Stimulated activated CD8-positive, alpha-beta memory T cell treated with anti-CD3 and anti-CD28 coated beads, Interleukin-12 subunit alpha, Interleukin-12 subunit beta, amount 100 ng/mL, for 4 hours (primary cell): ENCODE results near the gene CCP110.
"Not testable (repeated sequence)": the region's sequence is repeated elsewhere in the genome, so short reads cannot be mapped to it uniquely, and the experiment has no call there.

Source experiments
- DNase-seq: peaks from one replicate; pipeline ENCODE4 v3.0.0-alpha.2; 2020; ENCODE audit warnings: low read depth

CCP110 gene

DNA sequence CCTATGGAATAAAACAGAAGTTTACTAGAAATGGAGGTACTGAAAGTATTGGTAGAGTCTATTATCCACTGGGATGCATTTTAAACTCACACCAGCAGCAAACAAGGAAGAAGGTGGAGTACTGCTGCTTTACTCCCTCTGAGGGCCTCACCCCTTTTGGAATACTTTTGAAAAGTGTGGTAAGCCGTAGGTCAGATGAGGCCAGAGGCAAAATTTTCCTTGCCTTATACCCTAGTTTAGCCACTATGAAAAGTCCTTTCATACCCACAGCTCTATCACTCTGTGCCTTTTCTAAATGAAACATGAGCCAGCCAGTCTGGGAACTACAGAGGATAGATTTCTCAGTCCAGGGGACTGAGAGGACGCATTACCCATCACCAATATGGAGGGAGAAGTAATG, 15.9 kb upstream of the CCP110 start:
- DNase-seq = no peak

DNA sequence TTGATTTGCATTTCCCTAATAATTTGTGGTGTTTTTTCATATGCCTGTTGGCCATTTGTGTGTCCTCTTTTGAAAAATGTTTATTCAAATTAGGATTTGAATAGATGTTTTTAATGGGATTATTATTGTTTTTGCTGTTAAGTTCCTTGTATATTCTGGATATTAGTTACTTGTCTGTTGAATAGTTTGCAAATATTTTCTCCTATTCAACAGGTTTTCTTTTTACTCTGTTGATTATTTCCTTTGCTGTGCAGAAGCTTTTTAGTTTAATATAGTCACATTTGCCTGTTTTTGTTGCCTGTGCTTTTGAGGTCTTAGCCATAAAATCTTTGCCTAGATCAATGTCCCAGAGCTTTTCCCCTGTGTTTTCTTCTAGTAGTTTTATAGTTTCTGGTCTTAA, 11.4 kb upstream of the CCP110 start:
- DNase-seq = no peak

DNA sequence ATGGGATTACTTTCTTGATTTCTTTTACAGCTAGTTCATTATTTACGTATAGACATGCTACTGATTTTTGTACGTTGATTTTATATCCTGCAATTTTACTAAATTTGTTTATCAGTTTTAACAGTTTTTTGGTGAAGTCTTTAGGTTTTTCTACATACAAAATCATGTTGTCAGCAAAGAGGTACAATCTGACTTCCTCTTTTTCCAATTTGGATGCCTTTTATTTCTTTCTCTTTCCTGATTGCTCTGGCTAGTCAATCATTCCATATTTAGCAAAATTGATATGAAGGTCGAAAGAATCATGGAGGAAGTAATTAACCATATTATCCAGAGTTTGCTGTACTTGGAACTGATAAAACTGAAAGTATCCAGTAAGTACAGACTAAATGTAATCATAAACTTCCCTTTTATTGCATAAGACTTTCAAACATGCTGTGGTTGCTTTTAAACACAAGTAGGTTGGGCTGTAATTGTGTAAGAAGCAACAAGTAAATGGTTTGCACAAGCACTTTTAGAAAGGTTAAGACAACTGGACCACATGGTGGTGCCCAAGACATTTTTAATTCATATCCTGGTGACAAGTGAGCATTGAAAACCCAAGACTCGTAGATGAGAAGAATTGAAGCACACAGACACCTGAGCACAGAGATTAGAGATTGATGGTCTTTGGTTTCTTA, 10.2 kb upstream of the CCP110 start:
- DNase-seq = no peak

DNA sequence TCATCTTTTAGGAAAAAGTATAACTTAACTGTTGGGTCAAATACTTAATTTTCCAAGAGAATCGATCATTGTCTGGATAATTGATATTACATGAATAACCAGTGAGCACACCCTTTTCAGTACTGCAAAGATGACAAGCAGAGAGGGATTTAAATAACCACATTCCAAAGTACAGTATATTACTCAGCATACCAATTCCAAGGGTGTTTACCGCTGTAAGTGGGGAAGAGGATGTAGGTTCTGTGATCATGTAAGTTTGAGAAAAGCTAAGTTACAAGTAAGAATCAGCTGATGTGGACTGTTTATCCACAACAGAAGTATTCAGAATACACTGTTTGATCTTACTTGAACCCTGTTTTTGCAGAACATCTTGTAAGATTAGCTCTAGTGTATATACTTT, 8.0 kb upstream of the CCP110 start:
- DNase-seq = no peak

DNA sequence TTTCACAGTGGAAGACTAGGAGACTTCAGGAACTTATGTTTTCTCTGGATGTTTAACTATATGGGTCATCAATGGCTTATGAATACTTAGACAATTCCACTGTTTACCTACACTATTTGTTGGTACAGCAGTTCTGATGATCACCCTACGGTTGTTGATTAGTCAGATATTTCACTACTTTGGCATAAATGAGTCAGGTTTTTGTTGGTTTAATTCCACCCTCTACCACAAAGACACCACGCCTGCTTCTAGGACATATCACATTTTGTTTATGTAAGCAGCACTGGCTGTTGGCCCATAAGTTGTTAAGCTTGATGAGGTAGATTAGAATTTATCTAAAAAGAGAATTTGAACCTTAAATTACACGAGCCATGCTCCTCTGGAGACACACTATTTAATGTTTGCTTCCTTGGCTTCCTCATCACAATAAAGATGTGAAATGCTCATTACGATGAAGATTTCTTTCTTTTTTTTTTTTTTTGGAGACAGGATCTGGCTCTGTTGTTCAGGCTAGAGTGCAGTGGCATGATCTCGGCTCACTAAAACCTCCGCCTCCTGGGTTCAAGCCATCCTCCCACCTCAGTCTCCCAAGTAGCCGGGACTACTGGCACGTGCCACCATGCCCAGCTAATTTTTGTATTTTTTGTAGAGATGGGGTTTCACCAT, 6.2 kb upstream of the CCP110 start:
- DNase-seq = no peak

DNA sequence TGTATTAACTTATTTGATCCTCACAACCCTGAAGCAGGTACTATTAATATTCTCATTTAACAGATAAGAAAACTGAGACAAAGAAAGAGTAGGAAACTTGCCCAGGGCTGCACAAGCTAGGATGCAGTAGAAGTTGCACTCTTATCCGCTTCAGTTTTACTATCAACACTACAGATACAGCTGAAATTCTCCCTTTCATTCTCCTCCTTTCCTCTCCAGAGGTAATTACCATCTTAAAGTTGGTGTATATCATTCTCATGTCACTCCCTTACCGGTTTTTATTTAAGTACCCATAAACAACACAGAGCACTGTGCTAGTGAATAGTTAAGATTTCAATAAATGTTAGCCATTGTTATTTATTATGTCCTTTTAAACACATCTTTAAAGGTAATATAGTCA, 5.4 kb upstream of the CCP110 start:
- no peak for DNase-seq

DNA sequence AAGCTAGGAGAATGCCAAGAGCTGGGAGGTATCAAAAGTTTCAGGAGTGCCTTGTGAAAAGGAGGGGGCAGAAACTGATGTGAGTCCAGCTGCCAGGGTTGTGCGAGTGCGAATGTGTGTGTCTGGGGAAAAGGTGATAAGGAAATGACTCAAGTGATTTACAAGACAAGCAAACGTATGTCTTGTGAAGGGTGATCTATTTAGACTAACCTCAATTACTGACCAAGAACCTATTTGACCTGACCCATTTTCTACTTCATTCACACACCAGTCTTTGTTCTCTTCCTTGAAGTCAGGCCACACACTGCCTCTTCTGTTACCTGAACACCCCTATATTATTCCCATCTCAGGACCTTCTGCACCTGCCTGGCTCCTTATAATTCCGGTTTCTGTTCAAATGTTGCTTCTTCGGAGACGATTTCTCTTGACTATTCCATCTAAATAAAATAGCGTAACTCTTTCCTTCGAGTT, 2.8 kb upstream of the CCP110 start:
- no peak for DNase-seq

DNA sequence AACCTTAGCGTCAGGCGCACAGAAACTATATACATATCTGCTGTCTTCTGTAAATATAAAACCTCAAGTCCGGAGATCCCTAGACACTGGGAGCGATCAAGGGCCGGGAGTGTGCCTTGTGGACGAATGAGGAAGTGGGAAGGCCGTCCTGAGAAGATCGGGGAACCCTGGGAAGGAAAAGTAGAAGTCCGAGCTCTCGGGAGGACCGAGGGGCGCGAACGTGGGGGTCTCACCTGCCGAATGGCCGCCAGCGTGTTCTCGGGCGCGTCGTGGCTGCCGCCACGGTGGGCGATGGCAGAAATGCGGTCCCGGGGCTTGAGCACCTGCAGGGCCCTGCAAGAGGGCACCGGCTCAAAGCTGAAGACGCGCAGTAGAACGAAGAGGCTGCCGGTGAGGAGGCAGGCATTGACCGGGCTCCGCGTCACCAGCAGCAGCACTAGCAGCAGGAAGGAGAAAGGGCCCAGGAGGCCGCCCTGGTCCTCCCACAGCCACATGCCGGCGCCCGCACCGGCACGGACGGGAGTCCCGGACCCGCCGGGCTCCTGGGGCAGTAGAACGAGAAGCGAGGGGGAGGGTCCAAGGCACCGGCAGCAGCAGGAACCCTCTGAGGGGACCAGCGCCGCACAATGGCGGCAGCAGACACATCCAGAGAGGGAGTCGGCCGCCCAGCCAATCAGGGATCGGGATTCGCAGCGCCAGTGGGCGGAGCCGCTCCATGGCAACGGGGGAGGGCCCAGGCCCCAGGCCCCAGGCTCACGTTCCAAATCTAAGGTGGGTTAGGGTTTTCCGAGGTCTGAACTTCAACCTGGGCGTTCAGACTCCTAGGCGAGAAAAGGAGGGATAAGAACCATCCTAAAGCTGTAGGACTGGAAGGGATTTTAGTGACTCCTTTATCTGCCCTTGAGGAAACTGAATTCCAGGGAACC, 2.0 kb upstream of the CCP110 start, which contains the start of gene GDE1:
Gene GDE1, minus strand, starts transcription at position 628 of the 926 bp plus-strand sequence. Its CDS starts 134 bp downstream, at position 494.
- peak; percentile 90 for DNase-seq

DNA sequence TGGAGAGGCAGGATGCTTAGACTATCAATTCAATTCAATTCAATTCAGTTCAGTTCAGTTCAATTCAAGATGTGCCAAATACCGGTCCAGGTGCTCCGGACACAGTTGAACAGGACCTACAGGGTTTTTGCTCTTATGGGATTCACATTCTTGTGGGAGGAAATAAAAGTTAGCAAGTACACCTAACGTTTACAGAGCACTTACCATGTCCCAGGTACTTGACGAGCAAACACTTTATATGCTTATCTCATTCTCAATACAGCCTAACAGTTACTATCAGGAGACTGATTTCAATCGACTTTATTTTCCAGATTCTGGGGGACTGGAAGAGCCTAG, 1.4 kb upstream of the CCP110 start:
- no peak for DNase-seq

DNA sequence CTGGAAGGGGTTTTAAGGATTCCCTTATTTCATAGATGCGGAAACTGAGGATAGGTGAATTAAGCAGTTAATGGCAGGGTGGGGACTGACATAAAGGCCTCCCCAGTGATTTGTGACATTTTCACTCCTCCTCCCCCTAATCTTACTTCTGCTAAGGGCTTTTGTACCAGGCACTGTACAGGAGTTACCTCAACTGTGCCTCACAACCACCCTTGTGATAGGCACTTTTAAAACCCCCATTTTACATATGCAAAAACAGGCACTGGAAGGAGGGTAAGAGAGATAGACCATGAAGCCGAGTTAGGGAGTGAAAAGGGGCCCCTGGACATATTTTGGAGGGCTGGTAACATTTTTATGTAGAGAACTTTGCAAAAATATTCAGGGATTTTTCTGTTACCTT, 982 bp upstream of the CCP110 start:
- DNase-seq = no peak

DNA sequence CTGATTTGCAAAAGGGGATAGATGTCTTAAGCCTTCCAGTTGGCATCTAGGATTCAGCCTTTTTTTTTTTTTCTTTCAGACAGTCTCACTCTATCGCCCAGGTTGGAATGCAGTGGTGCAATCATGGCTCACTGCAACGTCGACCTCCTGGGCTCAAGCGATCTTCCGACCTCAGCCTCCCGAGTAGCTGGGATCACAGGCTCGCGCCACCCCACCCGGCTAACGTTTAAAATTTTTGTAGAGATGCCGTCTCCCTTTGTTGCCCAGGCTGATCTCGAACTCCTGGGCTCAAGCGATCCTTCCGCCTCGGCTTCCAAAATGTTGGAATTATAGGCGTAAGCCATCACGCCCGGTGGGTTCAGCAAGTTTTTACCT, 571 bp upstream of the CCP110 start:
- no peak for DNase-seq

DNA sequence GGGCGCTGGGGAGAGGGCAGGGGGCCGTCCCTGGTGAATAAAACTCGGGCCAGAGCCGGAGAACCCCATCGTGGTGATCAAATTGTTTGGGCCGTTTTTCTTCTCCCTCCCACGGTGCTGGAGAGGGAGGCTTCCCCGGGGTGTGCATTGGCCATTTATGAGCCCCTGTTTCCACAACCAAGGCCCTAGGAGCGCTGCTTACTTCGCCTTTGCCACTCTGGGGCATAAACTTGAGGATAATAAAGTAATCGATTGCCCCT, 544 bp downstream of the CCP110 start:
- DNase-seq = no peak

DNA sequence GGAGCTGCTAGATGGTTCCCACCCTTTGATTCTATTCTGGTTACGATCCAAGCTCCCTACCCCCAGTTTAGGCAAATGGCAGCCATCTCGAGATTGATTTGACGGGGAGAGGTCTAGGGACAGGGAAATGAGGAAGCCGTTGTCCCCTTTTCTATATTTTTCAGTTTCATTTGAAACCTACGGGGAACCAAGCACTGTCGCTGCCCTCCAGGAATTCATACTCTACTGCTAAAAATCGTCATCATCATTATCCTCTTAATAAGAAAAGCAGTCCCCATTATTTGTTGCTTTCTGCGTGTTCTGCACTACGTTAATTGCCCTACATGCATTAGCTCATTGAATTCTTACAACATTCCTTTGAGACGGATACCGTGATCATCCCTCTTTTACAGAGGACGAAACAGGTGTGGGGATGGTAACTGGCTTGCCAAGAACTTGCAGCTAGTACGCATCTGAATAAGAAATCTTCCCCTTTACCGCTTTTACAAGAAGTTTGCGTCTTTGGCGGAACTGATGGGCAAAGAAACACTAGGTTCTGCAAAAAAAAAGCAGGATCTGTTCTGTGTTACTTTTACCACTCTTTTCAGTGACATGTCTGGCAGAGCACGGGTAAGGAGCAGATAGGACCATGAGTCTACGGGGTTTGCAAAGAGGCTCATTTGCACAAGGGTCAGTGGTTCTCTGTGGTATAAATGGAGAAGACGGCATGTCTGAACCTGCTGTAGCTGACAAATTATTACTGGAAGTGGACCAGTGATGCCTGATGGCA, 1.1 kb downstream of the CCP110 start:
- no peak for DNase-seq

DNA sequence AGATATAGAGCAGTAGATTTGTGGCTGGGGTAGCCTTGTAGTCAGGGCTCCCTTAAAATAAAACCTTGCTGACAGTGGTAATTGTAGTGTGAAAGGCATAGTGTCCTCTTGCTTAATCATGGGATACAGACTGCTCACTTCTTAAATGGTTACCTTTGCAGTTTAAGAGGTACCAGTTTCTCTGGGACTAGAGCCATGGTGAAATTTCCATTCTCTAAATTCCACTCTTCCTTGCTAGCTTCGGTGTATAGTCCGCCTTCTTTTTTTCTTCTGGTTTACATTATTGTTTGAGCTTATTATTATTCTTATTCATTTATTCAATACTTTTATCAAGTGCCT, 1.6 kb downstream of the CCP110 start:
- no peak for DNase-seq

DNA sequence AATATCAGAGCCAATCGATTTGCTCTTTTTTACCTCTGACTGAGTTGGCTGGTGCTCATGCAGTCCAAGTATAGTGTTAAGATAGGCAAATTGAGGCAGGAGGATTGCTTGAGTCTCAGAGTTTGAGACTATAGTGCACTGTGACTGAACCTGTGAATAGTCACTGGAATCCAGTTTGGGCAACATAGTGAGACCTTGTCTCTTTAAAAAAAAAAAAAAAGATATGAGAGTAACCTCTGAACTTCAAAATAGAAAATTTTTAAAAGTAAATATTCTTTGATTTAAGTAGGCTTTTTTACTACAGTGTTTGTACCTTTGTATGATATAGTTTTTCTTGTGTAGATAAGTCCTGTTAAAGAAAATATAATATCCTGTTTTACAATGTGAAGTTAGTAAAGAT, 3.4 kb downstream of the CCP110 start:
- DNase-seq = no peak

DNA sequence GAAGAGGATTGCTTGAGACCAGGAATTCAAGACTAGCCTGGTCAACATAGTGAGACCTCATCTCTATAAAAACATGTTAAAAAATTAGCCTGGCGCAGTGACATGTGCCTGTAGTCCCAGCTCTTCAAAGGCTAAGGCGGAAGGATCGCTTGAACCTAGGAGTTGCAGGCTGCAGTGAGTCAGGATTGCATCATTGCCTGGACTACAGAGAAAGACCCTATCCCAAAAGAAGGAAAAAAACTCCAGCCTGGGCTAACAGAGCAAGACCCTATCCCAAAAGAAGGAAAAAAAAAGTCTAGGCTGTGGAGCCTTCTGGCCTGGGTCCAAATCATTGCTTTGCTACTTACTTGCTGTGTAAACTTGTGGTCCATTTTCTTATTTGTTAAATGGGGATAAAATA, 4.9 kb downstream of the CCP110 start:
- DNase-seq = no peak

DNA sequence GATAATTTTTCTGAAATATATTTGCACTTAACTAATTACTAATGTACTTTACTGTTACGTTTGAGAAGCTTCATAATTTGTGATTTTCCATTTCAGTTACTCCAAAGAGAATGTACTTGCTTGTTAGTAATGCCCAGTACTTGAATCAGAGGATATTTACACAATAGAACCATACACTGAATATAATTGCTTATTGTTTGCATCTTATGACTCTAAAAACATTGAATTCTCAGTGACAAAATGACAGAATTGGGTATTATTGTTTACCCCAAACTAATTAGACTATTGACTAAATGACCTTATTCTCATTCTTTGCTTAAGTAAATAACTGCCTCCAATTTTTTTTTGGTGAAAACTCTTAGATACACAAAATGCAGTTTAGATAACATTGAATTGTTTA, 8.9 kb downstream of the CCP110 start:
- DNase-seq = no peak

DNA sequence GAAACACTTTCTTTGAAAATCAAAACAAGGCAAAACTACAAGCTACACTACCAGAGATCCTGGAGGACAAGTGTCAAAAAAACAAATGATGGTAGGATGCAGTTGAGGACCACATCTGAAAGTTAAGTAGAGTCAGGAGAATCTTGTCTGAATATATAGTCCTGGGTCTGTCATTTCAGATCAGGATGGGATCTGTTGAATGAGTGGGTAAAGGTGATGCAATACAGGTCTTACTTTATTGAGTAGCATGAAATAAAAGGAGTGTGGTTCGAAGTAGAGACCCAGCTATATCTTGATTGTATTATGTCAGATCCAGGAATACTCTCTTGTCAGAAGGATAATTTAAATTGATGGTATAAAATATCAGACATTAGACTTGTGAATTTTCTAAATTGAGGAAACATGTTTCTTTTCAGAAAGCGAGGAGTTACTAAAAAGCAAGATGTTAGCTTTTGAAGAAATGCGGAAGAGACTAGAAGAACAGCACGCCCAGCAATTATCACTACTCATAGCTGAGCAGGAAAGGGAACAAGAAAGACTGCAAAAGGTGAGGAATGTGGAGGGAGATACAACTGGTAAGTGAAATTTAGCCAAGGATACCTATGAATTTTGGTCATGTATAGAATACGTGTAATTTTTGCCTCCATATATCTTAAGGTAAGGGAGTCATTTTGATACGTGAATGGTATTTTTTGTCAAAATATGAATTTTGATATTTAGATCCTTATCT, 16.7 kb downstream of the CCP110 start:
- no peak for DNase-seq

DNA sequence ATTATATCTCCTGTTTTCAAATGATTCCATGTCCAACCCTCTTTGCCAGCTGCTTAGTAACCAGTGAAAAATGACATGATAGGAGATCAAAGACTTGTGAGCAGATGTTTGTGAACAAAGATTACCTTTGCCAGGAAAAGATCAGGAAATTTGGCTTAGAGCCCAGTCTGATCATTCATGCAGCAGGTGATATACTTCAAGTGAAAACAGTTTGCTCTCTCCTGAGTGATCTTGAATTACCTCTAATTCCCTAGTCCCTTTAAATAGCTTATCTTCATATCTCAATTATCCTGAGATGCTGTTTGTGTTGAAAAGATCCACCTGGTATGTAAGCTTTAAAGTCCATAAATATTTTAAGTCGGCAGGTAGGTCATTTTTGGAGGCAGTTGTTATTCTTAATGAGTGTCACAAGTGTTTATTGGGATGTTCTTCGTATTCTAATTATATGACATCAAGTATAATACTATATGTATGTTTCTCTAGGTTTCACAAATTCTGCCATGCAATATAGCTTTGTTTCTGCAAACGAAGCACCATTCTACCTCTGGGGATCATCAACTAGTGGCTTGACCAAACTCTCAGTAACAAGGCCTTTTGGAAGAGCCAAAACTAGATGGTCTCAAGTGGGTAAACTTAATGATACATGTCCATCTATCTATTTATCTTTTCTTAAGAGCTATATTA, 18.5 kb downstream of the CCP110 start:
- no peak for DNase-seq

DNA sequence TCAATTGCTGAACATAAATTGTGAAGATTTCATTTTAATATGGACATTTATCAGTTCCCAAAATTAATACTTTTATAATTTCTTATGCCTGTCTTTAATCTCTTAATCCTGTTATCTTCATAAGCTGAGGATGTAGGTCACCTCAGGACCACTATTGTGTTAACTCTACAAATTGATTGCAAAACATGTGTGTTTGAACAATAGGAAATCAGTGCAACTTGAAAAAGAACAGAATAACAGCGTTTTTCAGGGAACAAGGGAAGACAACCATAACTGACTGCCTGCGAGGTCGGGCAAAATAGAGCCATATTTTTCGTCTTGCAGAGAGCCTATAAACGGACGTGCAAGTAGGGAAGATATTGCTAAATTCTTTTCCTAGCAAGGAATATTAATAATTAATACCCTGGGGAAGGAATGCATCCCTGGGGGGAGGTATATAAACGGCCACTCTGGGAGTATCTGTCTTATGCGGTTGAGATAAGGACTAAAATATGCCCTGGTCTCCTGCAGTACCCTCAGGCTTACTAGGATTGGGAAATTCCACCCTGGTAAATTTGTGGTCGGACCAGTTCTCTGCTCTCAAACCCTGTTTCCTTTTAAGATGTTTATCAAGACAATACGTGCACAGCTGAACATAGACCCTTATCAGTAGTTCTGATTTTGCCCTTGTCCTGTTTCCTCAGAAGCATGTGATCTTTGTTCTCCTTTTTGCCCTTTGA, 19.7 kb downstream of the CCP110 start:
- not testable (repeated sequence) for DNase-seq

DNA sequence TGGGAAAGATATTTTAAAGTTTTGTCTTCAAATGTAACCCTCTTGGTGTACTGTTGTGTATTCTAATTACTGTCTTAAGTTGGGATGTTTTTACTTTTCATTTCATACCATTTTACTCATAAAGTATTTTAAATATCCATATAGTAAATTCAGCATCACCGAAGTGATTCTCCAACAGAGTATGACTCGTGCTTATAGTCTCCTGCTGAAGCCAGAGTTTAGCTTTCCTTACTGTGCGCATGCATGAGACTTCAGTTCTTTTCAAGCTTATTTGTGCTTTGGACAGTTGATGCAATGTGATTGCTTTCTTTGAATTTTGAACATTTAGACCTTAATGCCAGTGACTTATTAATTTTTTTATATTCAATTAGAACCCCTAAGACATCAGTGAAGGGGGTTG, 24.4 kb downstream of the CCP110 start:
- DNase-seq = no peak
